Stimulated activated CD8-positive, alpha-beta memory T cell treated with anti-CD3 and anti-CD28 coated beads, Interleukin-2, amount 100 ng/mL, for 48 hours (primary cell): Measurements from ENCODE around the gene RBP2.

Experiments
- DNase-seq, 2 donors: peaks; one replicate each; pipeline ENCODE4 v3.0.0-alpha.2; 2020; ENCODE audit warnings: low read depth in 2 of 2

Gene RBP2

GRCh38 chr3:139481116-139481515 lies 4.8 kb upstream of the RBP2 start:
- no peak for DNase-seq

GRCh38 chr3:139480585-139480984 lies 4.3 kb upstream of the RBP2 start:
- DNase-seq, result no peak

GRCh38 chr3:139477710-139478640 lies 1.7 kb upstream of the RBP2 start:
- no peak for DNase-seq

GRCh38 chr3:139473155-139473771 lies 3.1 kb downstream of the RBP2 start:
- no peak for DNase-seq

GRCh38 chr3:139472380-139473010 lies 3.8 kb downstream of the RBP2 start:
- DNase-seq, result no peak

- no peak for DNase-seq
These were observed 6.1 kb downstream of the RBP2 start for GRCh38 chr3:139470199-139470598.

- no peak for DNase-seq
These were observed 7.9 kb downstream of the RBP2 start for GRCh38 chr3:139468399-139468798.

- no peak for DNase-seq
These were observed 10.0 kb downstream of the RBP2 start for GRCh38 chr3:139466360-139466759.

GRCh38 chr3:139465636-139466035 lies 10.7 kb downstream of the RBP2 start:
- DNase-seq, result no peak

GRCh38 chr3:139463466-139463865 lies 12.8 kb downstream of the RBP2 start:
- DNase-seq, result no peak

GRCh38 chr3:139460529-139460928 lies 15.8 kb downstream of the RBP2 start:
- no peak for DNase-seq

GRCh38 chr3:139460076-139460475 lies 16.2 kb downstream of the RBP2 start:
- no peak for DNase-seq

GRCh38 chr3:139458348-139458747 lies 18.0 kb downstream of the RBP2 start:
- no peak for DNase-seq

- DNase-seq, result no peak
These were observed 19.2 kb downstream of the RBP2 start for GRCh38 chr3:139457066-139457465.

- DNase-seq, result no peak
These were observed 19.9 kb downstream of the RBP2 start for GRCh38 chr3:139456386-139456785.

- no peak for DNase-seq
These were observed 20.5 kb downstream of the RBP2 start for GRCh38 chr3:139455855-139456254.

- no peak for DNase-seq
These were observed 21.1 kb downstream of the RBP2 start for GRCh38 chr3:139455206-139455605.

- DNase-seq, result no peak
These were observed 22.0 kb downstream of the RBP2 start for GRCh38 chr3:139454346-139454745.

GRCh38 chr3:139450159-139450558 lies 26.2 kb downstream of the RBP2 start:
- DNase-seq, result no peak

- no peak for DNase-seq
These were observed 26.8 kb downstream of the RBP2 start for GRCh38 chr3:139449566-139449965.

- no peak for DNase-seq
These were observed 28.2 kb downstream of the RBP2 start for GRCh38 chr3:139448104-139448503.

GRCh38 chr3:139447486-139447885 lies 28.8 kb downstream of the RBP2 start:
- DNase-seq, result no peak

- DNase-seq, result no peak
These were observed 31.9 kb downstream of the RBP2 start for GRCh38 chr3:139444446-139444845.
